HepG2 (cell line): ENCODE data around the gene ESR2. TPM values are rescaled to one million over a fixed set of nuclear protein-coding genes. Genes with fewer than 3 reads are reported as not detected.
"Not testable (repeated sequence)": the region's sequence is repeated elsewhere in the genome, so short reads cannot be mapped to it uniquely, and the experiment has no call there.

Experiments
- ATAC-seq: fragments of 200-7000 bp; cut with Tn5 transposase; 3 replicates; pipeline ENCODE4 v1.9.1; 2020; ENCODE audit warnings: mild to moderate bottlenecking, moderate library complexity
- BruUV-seq: library from RNA; stranded (reverse); fragments of 400-500 nt; replicated peaks from 2 replicates; lab custom pipeline; 2021; lab: Mats Ljungman, UMichigan
- CTCF ChIA-PET: fragments of 300-600 bp; formaldehyde crosslinking; extraction: SDS; loops from one replicate; lab custom pipeline; 2021; ENCODE audit warnings: low total read pairs, inconsistent platforms, low intra/inter-chr PET ratio; lab: Yijun Ruan, JAX
- POLR2A ChIA-PET: fragments of 350-600 bp; sonication (Branson Sonifier 250); formaldehyde crosslinking; loops from one replicate; lab custom pipeline; 2020; ENCODE audit warnings: antibody characterized with exemption, inconsistent platforms; lab: Yijun Ruan, JAX
- DNase-seq: peaks from one replicate; pipeline ENCODE4 v3.0.0-alpha.2; 2015; ENCODE audit warnings: low spot score
- FAIRE-seq: peaks from 3 replicates; lab custom pipeline; 2011; peaks lifted over from hg19 to GRCh38; lab: Jason Lieb, UNC
- H2AFZ ChIP-seq: one replicate; pipeline ENCODE4 v1.6.1; 2011; ENCODE audit warnings: low read length, inconsistent platforms
- H3K27ac ChIP-seq: fragments of 300-600 bp; 3 replicates; pipeline ENCODE4 v1.8.0; 2011; ENCODE audit warnings: mixed run types, mild to moderate bottlenecking, mixed read lengths, low read length, inconsistent platforms; ENCODE audit not compliant: insufficient read depth; ENCODE audit errors: extremely low read length
- H3K27me3 ChIP-seq, 2 experiments: fragments of 200-600 bp in 1 of 2; 2 replicates in 1 of 2; 3 replicates in 1 of 2; pipeline versions ENCODE4 v1.6.0 to v1.8.0; 2011; ENCODE audit warnings: low read length in 2 of 2, mild to moderate bottlenecking in 2 of 2, moderate library complexity in 2 of 2, inconsistent platforms in 1 of 2; ENCODE audit not compliant: insufficient read depth in 2 of 2, control insufficient read depth in 1 of 2
- H3K36me3 ChIP-seq, 2 experiments: fragments of 200-600 bp in 1 of 2; replicated peaks in 1 of 2; 2 replicates in 1 of 2; 3 replicates in 1 of 2; pipeline versions ENCODE4 v1.5.1 to v1.8.0; 2011; ENCODE audit warnings: low read length in 2 of 2, inconsistent platforms in 1 of 2; ENCODE audit not compliant: insufficient read depth in 2 of 2, control insufficient read depth in 1 of 2
- H3K4me1 ChIP-seq: 2 replicates; pipeline ENCODE4 v1.5.1; 2012; ENCODE audit warnings: low read length, inconsistent platforms; ENCODE audit not compliant: insufficient read depth
- H3K4me2 ChIP-seq: 2 replicates; pipeline ENCODE4 v1.6.0; 2011; ENCODE audit warnings: low read depth, low read length, inconsistent platforms
- H3K4me3 ChIP-seq, 3 experiments: fragments of 200-600 bp in 1 of 3; sonication (generic), shearing (Covaris generic) in 1 of 3; replicated peaks in 1 of 3; 2 replicates each; pipeline ENCODE4 v1.5.1; 2011 to 2016; ENCODE audit warnings: low read length in 3 of 3, inconsistent platforms in 2 of 3, low read depth in 2 of 3, mild to moderate bottlenecking in 2 of 3, control low read depth in 1 of 3, mixed read lengths in 1 of 3; ENCODE audit not compliant: insufficient read depth in 1 of 3
- H3K79me2 ChIP-seq: one replicate; pipeline ENCODE4 v1.6.1; 2011; ENCODE audit warnings: low read length, inconsistent platforms; ENCODE audit not compliant: insufficient read depth
- H3K9ac ChIP-seq: 2 replicates; pipeline ENCODE4 v1.6.0; 2011; ENCODE audit warnings: mild to moderate bottlenecking, low read depth, low read length, inconsistent platforms; ENCODE audit not compliant: insufficient read depth
- H3K9me3 ChIP-seq: 2 replicates; pipeline ENCODE4 v1.5.1; 2012; ENCODE audit warnings: mild to moderate bottlenecking, low read length
- H4K20me1 ChIP-seq: 2 replicates; pipeline ENCODE4 v1.6.0; 2011; ENCODE audit warnings: inconsistent platforms, mild to moderate bottlenecking, low read length, moderate library complexity; ENCODE audit not compliant: insufficient read depth
- FOXA3 ChIP-seq: IDR thresholded peaks from 2 replicates; pipeline ENCODE4 v1.6.1; 2016; ENCODE audit warnings: missing genetic modification reagents, missing compliant biosample characterization
- GATAD1 ChIP-seq: IDR thresholded peaks from 2 replicates; pipeline ENCODE4 v1.6.1; 2016; ENCODE audit warnings: missing genetic modification reagents, missing compliant biosample characterization
- ISX ChIP-seq: sonication (generic); formaldehyde crosslinking; conservative IDR thresholded peaks from 2 replicates; pipeline ENCODE4 v1.5.0; 2020; ENCODE audit warnings: missing genetic modification reagents
- RARG ChIP-seq: sonication (generic); formaldehyde crosslinking; IDR thresholded peaks from 2 replicates; pipeline ENCODE4 v1.4.0; 2020; ENCODE audit warnings: low read depth, mild to moderate bottlenecking, missing genetic modification reagents
- RBAK ChIP-seq: sonication (generic); formaldehyde crosslinking; IDR thresholded peaks from 2 replicates; pipeline ENCODE4 v1.5.1; 2020; ENCODE audit warnings: mild to moderate bottlenecking, missing genetic modification reagents
- ZNF644 ChIP-seq: IDR thresholded peaks from 2 replicates; pipeline ENCODE4 v1.6.1; 2016; ENCODE audit warnings: low read depth
- WGBS: methylation state at CpG from one replicate; pipeline ENCODE4 v1.1.6; 2017; ENCODE audit warnings: low lambda C conversion rate; 5-methylcytosine and 5-hydroxymethylcytosine counted together
- in situ Hi-C: cut with HindIII; loops from 2 replicates; pipeline ENCODE4 v1.10.0; 2017; ENCODE audit warnings: low pct_unique_long_range_greater_than_20kb; ENCODE audit not compliant: extremely low pct_ligation_motif_present
- intact Hi-C: fragments of 100-400 bp; cut with micrococcal nuclease; formaldehyde crosslinking; loops from one replicate; pipeline ENCODE4 v1.10.0; 2022; ENCODE audit not compliant: unreplicated experiment
- polyA plus RNA-seq, 8 experiments: library from polyadenylated mRNA; depleted of rRNA in 3 of 8; stranded (reverse) in 7 of 8; unstranded in 1 of 8; fragments of >200 nt; fragmentation: Illumina TruSeq in 4 of 8; extraction: Trizol in 4 of 8; gene quantifications; 2 replicates each; pipeline versions ENCODE4 v1.2.1 to v1.2.3, GENCODE V29; 2011 to 2016; ENCODE audit warnings: low read depth in 4 of 8, missing spikeins in 1 of 8, mixed read lengths in 1 of 8; ENCODE audit not compliant: insufficient read depth in 1 of 8
- total RNA-seq, 5 experiments: library from RNA; depleted of rRNA; stranded (reverse); fragments of >200 nt; fragmentation: Illumina TruSeq; extraction: Trizol; gene quantifications; 2 replicates each; pipeline ENCODE4 v1.2.3, GENCODE V29; 2016; ENCODE audit warnings: low read depth in 1 of 5
- TF ChIP-seq, protein P1 (sequence below): sonication (generic); formaldehyde crosslinking; IDR thresholded peaks from 2 replicates; pipeline ENCODE4 v1.4.0; 2020; ENCODE audit warnings: missing genetic modification reagents

ESR2 gene
- total and polyA plus RNA-seq, 2 of the 13 experiments (the other 11 are each of a cell fraction or from before 2014, with no cell fraction given): 0.01 to 0.04 TPM

DNA sequence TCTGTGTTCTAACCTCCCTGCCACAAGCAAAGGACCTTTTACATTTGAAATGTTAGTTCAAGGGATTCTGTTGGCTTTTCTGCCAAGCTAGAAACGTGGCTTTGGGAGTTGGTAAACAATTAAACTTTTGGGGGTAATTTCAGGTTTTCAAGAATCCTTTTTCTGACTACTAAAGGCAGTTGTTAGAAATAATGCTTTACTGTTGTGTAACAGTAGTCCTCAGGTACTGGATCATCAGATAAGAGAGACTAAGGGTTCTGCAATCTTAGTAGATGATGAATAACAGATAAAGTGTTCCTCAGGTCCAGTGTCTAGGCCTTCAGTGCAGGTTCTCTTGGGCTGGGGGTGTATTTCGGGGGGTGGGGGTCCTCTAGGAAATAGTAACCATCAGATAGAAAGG is 249.1 kb downstream of the ESR2 start:
- H3K9me3 ChIP-seq: no peaks in the 10 kb centered on the region
- ChIA-PET POLR2A (no interaction called here), CTCF (no interaction called here)
- FAIRE-seq (no peak), ATAC-seq (no peak), DNase-seq (no peak)
- H2AFZ ChIP-seq: no peak overlapping the region
- no TSS peak for BruUV-seq
- no peak for TF ChIP-seq RARG
- no peak for TF ChIP-seq RBAK (CRISPR knock-in tag)
- no peak for TF ChIP-seq ZNF644 (CRISPR knock-in tag)
- no peak for TF ChIP-seq GATAD1 (CRISPR knock-in tag)
- TF ChIP-seq, protein P1, sequence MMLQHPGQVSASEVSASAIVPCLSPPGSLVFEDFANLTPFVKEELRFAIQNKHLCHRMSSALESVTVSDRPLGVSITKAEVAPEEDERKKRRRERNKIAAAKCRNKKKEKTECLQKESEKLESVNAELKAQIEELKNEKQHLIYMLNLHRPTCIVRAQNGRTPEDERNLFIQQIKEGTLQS (CRISPR knock-in tag): no peak
- TF ChIP-seq ISX (CRISPR knock-in tag): no peak
- no peak for TF ChIP-seq FOXA3 (CRISPR knock-in tag)
- WGBS: 48% methylated on average over 2 of the region's 2 CpGs
- H3K27ac ChIP-seq: no peak overlapping the region
- no peaks in the 10 kb centered on the region for H3K36me3 ChIP-seq
- H3K4me2 ChIP-seq: no peak overlapping the region
- H3K79me2 ChIP-seq: no peaks in the 10 kb centered on the region
- H3K4me3 ChIP-seq: no peak overlapping the region
- no peaks in the 10 kb centered on the region for H3K27me3 ChIP-seq
- H3K9ac ChIP-seq: no peak overlapping the region
- no peaks in the 10 kb centered on the region for H3K4me1 ChIP-seq
- intact Hi-C loops: no loop called here
- H4K20me1 ChIP-seq: no peaks in the 10 kb centered on the region
- in situ Hi-C loops: no loop called here

DNA sequence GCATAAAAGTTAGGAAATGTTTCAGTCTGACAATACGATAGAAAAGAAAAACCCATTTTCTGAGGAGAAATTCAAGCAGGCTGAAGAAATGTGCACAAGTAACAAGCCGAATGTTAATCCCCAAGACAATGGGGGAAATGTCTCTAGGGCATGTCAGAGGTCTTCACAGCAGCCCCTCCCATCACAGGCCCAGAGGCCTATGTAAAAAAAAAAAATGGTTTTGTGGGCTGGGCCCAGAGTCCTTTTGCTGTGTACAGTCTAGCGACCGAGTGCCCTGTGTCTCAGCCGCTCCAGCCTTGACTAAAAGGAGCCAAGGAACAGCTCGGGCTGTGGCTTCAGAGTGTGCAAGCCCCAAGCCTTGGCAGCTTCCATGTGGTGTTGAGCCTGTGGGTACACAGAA is 250.9 kb downstream of the ESR2 start:
- H3K27ac ChIP-seq, H3K79me2 ChIP-seq, H3K27me3 ChIP-seq, H3K9me3 ChIP-seq, H3K36me3 ChIP-seq, intact Hi-C loops, ATAC-seq, H4K20me1 ChIP-seq, POLR2A ChIA-PET, BruUV-seq, H3K9ac ChIP-seq, H3K4me3 ChIP-seq, in situ Hi-C loops, DNase-seq, CTCF ChIA-PET, H3K4me1 ChIP-seq, H2AFZ ChIP-seq, FAIRE-seq, H3K4me2 ChIP-seq: not testable (repeated sequence)
- 92% methylated on average over 6 of the region's 6 CpGs for WGBS
